Prostate gland (tissue), 2 donors: ENCODE results near the gene KRT85.

Experiments
- CTCF ChIP-seq, 4 experiments: fragments of 200-600 bp in 2 of 4; fragments of 450-650 bp in 2 of 4; sonication (generic) in 2 of 4; IDR thresholded peaks; 1 replicate in 3 of 4; 2 replicates in 1 of 4; pipeline ENCODE4 v1.5.1; 2016 to 2019; ENCODE audit warnings: antibody characterized with exemption in 4 of 4, mild to moderate bottlenecking in 2 of 4, moderate library complexity in 2 of 4
- POLR2A ChIP-seq: fragments of 450-650 bp; IDR thresholded peaks from one replicate; pipeline ENCODE4 v1.6.1; 2016; ENCODE audit warnings: antibody characterized with exemption, mild to moderate bottlenecking

GRCh38 chr12:52358575-52359350 lies 8.5 kb downstream of the KRT85 start:
- TF ChIP-seq POLR2A (no peak), CTCF (IDR thresholded peaks at IDR 0.05) (no peak)
